PC-9 (cell line): Measurements from ENCODE around the gene PKNOX2.

Source experiments
- EZH2 ChIP-seq: fragments of 200-600 bp; sonication (generic); IDR thresholded peaks from 2 replicates; pipeline ENCODE4 v1.8.0; 2017; ENCODE audit warnings: antibody characterized with exemption, low read depth
- TF ChIP-seq, protein P1 (sequence below): fragments of 200-600 bp; sonication (generic); conservative IDR thresholded peaks from 2 replicates; pipeline ENCODE4 v1.6.1; 2017; ENCODE audit warnings: mixed run types, antibody characterized with exemption, mild to moderate bottlenecking, moderate library complexity

DNA sequence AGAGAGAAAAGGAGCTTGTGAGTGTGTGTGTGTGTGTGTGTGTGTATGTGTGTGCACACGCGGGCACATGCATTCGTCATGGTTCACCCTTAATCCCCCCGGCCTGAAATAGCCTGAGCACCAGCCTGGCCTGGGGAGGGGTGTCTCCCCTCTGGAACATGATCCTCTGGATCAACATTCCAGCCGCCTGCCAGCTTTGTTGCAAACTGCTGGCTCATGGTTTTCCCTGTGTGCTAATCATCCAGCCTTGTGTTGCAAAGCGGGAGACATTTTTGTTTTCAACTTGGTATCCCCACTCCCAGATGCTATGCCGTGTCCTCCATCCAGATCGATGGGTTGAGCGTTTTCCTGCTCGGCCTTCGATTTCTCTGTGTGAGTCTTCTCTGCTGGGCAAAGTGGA is 237.2 kb downstream of the PKNOX2 start:
- TF ChIP-seq, protein P1, sequence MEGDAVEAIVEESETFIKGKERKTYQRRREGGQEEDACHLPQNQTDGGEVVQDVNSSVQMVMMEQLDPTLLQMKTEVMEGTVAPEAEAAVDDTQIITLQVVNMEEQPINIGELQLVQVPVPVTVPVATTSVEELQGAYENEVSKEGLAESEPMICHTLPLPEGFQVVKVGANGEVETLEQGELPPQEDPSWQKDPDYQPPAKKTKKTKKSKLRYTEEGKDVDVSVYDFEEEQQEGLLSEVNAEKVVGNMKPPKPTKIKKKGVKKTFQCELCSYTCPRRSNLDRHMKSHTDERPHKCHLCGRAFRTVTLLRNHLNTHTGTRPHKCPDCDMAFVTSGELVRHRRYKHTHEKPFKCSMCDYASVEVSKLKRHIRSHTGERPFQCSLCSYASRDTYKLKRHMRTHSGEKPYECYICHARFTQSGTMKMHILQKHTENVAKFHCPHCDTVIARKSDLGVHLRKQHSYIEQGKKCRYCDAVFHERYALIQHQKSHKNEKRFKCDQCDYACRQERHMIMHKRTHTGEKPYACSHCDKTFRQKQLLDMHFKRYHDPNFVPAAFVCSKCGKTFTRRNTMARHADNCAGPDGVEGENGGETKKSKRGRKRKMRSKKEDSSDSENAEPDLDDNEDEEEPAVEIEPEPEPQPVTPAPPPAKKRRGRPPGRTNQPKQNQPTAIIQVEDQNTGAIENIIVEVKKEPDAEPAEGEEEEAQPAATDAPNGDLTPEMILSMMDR: no peak
- no peak for TF ChIP-seq EZH2
